ENCODE results near the gene HLA-G. TPM values are rescaled to one million over a fixed set of nuclear protein-coding genes. Genes with fewer than 3 reads are reported as not detected.
"Not testable (repeated sequence)": the region's sequence is repeated elsewhere in the genome, so short reads cannot be mapped to it uniquely, and the experiment has no call there.

HLA-G gene
- polyA plus RNA-seq, 4 donors: 0.57 to 10.5 (median 4.4) TPM

DNA sequence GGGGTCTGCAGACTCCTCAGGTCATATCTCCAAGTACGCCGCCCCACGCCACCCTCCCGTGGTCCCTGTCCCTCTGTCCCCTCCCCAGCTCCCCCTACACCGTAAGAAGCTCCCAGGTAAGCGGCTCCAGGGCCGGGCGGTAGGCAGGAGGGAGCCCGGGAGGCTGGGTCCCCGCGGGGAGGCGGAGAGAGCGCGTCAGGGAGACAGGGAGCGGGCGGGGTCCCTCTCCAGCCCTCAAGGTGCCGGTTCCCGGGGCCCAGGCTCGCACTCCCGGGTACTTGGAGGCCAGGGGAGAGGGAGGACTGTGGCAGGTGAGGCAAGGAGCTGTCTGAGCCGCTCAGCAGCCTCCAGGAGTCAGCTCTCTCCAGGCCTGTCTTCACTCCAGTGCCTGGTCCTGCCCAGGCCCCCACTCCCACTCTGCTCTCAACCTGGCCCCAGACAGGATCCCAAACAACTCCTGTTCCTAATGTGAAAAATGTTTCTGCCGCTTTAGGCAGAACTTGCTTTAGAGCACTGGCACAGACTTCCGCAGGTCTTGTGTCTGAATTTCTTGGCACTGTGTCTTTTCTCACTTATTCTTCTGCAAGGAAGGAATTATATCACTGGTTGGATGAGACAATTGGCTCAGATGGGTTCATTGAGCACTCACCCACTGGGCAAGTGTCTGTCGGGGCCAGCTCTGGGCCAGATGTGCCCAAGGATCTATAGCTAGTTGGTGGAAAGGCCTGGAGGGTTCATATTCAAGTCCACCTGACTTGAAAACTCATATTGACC, 36.6 kb downstream of the HLA-G start:
- DNase-seq (ENCODE audit: low read depth in 4 of 4, low spot score in 3 of 4): no peak

- DNase-seq (ENCODE audit: low read depth in 4 of 4, low spot score in 3 of 4): no peak
These were observed 38.0 kb downstream of the HLA-G start for GRCh38 chr6:29865631-29866030.

DNA sequence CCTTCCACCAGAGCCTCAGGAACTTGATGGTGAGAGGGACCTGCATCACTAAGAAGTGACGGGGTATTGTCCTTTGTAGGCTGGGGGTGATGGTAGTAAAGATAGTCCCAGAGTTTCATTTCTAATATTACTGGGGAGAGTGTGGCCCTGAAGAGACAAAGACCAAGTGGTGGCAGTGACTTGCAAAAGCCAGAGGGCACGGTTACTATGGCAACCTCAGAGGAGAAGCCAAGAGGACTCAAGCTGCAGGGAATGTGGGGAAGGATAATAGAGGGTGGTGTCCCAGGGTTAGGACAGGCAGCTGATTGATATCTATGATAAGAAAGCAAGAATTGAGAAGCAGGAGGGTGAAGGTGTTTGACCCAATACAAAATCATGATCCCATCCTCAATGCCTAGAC, 42.5 kb downstream of the HLA-G start:
- no peak for DNase-seq (ENCODE audit: low read depth in 4 of 4, low spot score in 3 of 4)

- no peak for DNase-seq (ENCODE audit: low read depth in 4 of 4, low spot score in 3 of 4)
These were observed 45.2 kb downstream of the HLA-G start for GRCh38 chr6:29872791-29873190.

DNA sequence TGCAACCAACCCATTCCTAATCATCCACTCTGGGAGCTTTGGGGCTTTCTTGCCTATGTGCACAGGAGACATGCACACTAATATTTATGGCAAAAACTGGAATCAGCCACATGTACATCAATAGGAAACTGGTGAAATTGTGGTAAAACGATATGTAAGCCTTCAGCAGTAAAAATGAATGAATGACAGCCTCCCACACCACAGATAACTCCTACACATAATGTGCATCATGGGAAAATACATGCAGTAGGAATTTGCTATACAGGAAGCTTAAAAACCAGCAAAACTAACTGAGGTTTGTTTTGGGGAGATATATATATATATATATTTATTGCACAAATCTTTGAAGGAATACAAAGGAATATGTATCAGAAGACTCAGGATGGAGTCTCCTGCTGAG, 47.6 kb downstream of the HLA-G start:
- no peak for DNase-seq (ENCODE audit: low read depth in 4 of 4, low spot score in 3 of 4)

GRCh38 chr6:29875734-29876133, 48.1 kb downstream of the HLA-G start:
- not testable (repeated sequence) for DNase-seq (ENCODE audit: low read depth in 4 of 4, low spot score in 3 of 4)

Other genes starting within 250 kb of the HLA-G start
- under 1 TPM; 0.16 to 0.25 (median 0.21) TPM for gene OR2H2, start 242.7 kb upstream of the HLA-G start, polyA plus RNA-seq (ENCODE audit: insufficient read length in 4 of 4)
- 100 to 1,000 TPM in 1 of 4 donors, 10 to 100 TPM in 3; 54.1 to 108 (median 81.6) TPM for gene GABBR1, start 194.6 kb upstream of the HLA-G start, polyA plus RNA-seq (ENCODE audit: insufficient read length in 4 of 4)
- gene MOG, start 170.7 kb upstream of the HLA-G start, polyA plus RNA-seq (ENCODE audit: insufficient read length in 4 of 4): not detected
- gene ZFP57, start 146.7 kb upstream of the HLA-G start, polyA plus RNA-seq (ENCODE audit: insufficient read length in 4 of 4): under 1 TPM in 2 of 4 donors, not detected in 2; 0.20 to 0.26 TPM
- gene HLA-F, start 104.4 kb upstream of the HLA-G start, polyA plus RNA-seq (ENCODE audit: insufficient read length in 4 of 4): 1 to 10 TPM; 4.9 to 8.4 (median 5.9) TPM
- 100 to 1,000 TPM; 116 to 202 (median 172) TPM for gene HLA-A, start 114.7 kb downstream of the HLA-G start, polyA plus RNA-seq (ENCODE audit: insufficient read length in 4 of 4)
- 10 to 100 TPM; 36.7 to 41.9 (median 37.7) TPM for gene POLR1H, start 233.4 kb downstream of the HLA-G start, polyA plus RNA-seq (ENCODE audit: insufficient read length in 4 of 4)
- 10 to 100 TPM; 56.7 to 74.2 (median 64.7) TPM for gene PPP1R11, start 239.4 kb downstream of the HLA-G start, polyA plus RNA-seq (ENCODE audit: insufficient read length in 4 of 4)
- gene RNF39, start 247.9 kb downstream of the HLA-G start, polyA plus RNA-seq (ENCODE audit: insufficient read length in 4 of 4): 1 to 10 TPM in 3 of 4 donors, under 1 TPM in 1; 0.97 to 1.5 (median 1.3) TPM

Data from left renal pelvis (tissue), 4 donors.